ENCODE data around the gene SLC44A1.

SLC44A1 gene

DNA sequence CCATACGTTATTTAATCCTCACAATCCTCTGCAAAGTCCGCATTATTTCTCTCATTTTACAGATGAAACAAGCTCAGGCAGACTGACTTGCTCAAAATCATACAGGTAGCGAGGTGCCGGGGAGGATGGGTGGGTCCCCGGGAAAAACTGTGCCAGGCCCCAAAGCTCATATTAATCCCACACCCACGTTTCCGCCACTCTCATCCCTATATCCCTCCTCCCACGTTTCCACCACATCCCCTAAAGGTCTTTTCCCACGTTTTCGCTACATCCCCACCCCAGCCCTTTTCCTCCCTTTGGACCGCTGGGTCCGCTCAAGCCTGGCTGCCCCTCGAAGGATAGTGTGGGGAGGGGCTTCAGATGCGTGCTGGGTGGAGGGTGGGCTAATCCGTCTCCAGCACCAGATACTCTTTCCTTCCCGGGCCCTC is 202.9 kb downstream of the SLC44A1 start:
- no peaks in the 10 kb centered on the region for H3K27me3 ChIP-seq (ENCODE audit: control insufficient read depth, insufficient read depth, low read length, poor library complexity, severe bottlenecking)
- peak overlapping the region; percentile 83 for H3K4me3 ChIP-seq (ENCODE audit: insufficient read depth, low read depth, low read length)
- no peaks in the 10 kb centered on the region for H3K9me3 ChIP-seq (ENCODE audit: control insufficient read depth, low read length)
- peaks cover 3% of the 10 kb centered on the region for H3K4me1 ChIP-seq (ENCODE audit: control insufficient read depth, insufficient read depth, low read length)
- 38 to 42% methylated on average over 14 to 16 of the region's 16 CpGs for WGBS, 2 experiments
- peak overlapping the region; percentile 94 for H3K27ac ChIP-seq (ENCODE audit: insufficient read depth, low read depth, low read length, poor library complexity, severe bottlenecking)
- no peaks in the 10 kb centered on the region for H3K36me3 ChIP-seq (ENCODE audit: control insufficient read depth, insufficient read depth, low read length)

DNA sequence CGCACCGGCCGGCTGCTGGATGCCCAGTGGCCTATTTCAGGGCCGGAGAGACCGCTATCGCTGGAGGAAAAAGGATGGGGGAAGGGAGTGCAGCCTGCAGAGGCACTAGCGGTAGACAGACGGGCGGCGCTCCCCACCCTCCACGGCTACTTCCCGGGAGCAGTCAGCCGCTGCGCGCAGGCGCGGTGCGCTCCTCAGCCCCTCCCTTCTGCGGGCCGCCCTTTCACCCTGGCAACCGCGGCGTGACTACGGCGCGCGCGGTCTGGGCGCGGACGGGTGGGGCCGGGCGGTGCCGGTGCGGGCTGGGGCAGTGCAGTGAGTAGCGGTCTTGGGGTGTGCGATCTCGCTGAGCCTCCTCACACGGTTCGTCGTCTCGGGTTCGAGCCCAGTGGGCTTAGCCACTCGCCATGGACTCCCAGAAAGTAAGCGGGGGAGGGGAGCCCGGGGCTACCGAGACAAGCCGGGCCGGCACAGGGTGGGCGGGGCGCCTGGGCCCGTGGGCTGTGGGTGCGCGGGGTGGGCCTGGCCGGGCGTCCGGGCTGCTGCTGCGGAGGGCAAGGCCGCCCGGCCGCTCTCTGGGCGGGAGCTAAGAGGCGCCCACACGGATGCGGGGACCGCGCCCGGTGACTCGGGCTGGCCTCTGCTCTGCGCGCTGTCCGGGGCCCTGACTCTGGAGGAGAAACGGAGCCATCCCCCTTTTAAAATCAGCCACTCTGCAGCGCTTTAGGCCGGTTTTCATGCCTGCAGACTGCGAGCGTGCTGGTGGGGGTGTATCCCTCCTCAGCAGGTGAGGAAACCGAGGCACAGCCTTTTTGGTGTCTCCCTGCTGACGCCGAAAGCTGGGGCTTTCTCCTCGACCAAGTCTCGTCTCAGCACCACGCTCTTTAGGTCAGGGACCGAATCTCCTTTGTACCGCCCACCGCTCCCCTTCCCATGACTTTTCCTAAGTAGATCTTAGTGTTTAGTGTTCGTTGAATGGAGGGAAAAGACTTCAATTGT is 203.7 kb downstream of the SLC44A1 start, which contains the start of gene FSD1L:
Gene FSD1L (plus strand): TSS at position 221 of the 999 bp plus-strand sequence. CDS start 187 bp downstream, at position 408.
- Histone ChIP-seq H3K27me3 (ENCODE audit: control insufficient read depth, insufficient read depth, low read length, poor library complexity, severe bottlenecking) (no peaks in the 10 kb centered on the region), H3K4me3 (ENCODE audit: insufficient read depth, low read depth, low read length) (peak within 1 kb of the TSS; percentile 83), H3K4me1 (ENCODE audit: control insufficient read depth, insufficient read depth, low read length) (peaks cover 3% of the 10 kb centered on the region), H3K9me3 (ENCODE audit: control insufficient read depth, low read length) (no peaks in the 10 kb centered on the region), H3K27ac (ENCODE audit: insufficient read depth, low read depth, low read length, poor library complexity, severe bottlenecking) (peak within 1 kb of the TSS; percentile 94), H3K36me3 (ENCODE audit: control insufficient read depth, insufficient read depth, low read length) (no peaks in the 10 kb centered on the region)
- 0 to 1% methylated on average over 87 of the region's 87 CpGs for WGBS, 2 experiments

DNA sequence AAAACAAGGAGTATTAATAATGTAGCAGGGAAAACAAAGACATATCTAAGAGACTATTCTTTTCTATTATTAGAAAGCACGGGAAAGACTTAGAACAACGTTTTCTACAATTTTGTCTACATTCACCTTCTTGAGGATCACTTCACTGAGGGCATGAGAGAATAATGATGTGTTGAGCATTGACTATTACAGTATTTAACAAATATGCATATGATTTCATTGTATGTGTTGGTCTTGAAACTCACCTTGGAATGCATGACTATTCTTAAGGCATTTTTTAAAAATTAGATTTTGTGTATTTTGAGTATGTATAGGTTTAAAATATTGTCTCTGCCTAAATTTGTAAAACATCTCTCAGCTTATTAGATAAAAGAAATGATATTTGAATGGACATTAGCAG is 204.6 kb downstream of the SLC44A1 start:
- Histone ChIP-seq H3K4me1 (ENCODE audit: control insufficient read depth, insufficient read depth, low read length) (peaks cover 3% of the 10 kb centered on the region), H3K4me3 (ENCODE audit: insufficient read depth, low read depth, low read length) (peak overlapping the region; percentile 83), H3K9me3 (ENCODE audit: control insufficient read depth, low read length) (no peaks in the 10 kb centered on the region), H3K36me3 (ENCODE audit: control insufficient read depth, insufficient read depth, low read length) (no peaks in the 10 kb centered on the region), H3K27me3 (ENCODE audit: control insufficient read depth, insufficient read depth, low read length, poor library complexity, severe bottlenecking) (no peaks in the 10 kb centered on the region), H3K27ac (ENCODE audit: insufficient read depth, low read depth, low read length, poor library complexity, severe bottlenecking) (peak overlapping the region; percentile 94)
- 48% methylated on average over 2 of the region's 2 CpGs; no CpG with 5 or more reads in 1 of the 2 experiments for WGBS, 2 experiments

DNA sequence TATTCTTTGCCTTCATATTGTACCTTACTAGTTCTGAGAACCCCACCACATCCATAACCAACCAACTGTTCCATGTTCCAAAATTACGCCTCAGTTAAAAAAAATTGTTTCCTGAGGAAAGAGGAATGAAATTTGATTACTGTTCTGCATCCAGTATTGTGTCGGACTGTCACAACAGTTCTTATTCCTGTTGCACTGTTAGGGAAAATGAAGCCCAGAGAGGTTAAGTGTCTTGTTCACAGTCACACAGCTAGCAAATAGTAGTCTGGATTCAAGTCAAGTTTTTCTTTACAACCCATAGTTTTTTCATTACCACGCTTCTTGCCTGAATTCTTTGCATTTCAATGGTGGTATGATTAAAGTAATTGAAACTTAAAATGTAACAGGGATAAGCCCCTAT is 207.7 kb downstream of the SLC44A1 start:
- Histone ChIP-seq H3K4me3 (ENCODE audit: insufficient read depth, low read depth, low read length) (no peak overlapping the region), H3K27ac (ENCODE audit: insufficient read depth, low read depth, low read length, poor library complexity, severe bottlenecking) (no peak overlapping the region), H3K27me3 (ENCODE audit: control insufficient read depth, insufficient read depth, low read length, poor library complexity, severe bottlenecking) (no peaks in the 10 kb centered on the region), H3K9me3 (ENCODE audit: control insufficient read depth, low read length) (no peaks in the 10 kb centered on the region), H3K4me1 (ENCODE audit: control insufficient read depth, insufficient read depth, low read length) (peaks cover 3% of the 10 kb centered on the region), H3K36me3 (ENCODE audit: control insufficient read depth, insufficient read depth, low read length) (no peaks in the 10 kb centered on the region)
- 95 to 98% methylated on average over 2 of the region's 3 CpGs for WGBS, 2 experiments

DNA sequence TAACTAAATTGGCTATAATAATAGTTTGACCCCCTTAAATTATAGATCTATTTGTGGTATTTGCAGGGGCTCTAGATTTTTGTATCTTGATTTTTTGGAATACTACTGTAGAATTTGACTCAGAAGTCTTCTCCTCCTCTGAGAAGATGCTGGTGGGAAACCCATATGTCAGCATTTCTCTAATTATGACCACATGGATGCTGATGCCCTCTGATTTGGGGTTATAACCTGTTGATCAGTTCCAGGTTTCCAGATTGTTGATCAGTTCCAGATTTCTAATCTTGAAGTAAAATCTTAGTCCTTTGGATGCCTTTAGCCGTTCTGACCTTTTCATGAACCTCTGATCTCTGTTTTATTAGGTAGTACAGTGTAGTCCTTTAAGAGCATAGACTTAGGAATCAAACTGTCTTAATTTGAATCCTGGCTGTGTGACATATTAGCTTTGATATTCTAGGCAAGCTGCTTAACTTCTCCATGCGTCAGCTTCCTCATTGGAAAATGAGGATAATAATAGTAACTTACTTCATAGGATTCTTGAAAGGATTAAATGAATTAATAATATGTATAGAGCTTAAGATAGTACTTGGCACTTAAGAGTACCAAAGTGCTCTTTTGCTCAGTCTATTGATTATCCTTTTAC is 211.5 kb downstream of the SLC44A1 start:
- WGBS, 2 experiments = 93 to 100% methylated on average over 1 to 2 of the region's 2 CpGs
- Histone ChIP-seq H3K36me3 (ENCODE audit: control insufficient read depth, insufficient read depth, low read length) (no peaks in the 10 kb centered on the region), H3K9me3 (ENCODE audit: control insufficient read depth, low read length) (no peaks in the 10 kb centered on the region), H3K27ac (ENCODE audit: insufficient read depth, low read depth, low read length, poor library complexity, severe bottlenecking) (no peak overlapping the region), H3K4me1 (ENCODE audit: control insufficient read depth, insufficient read depth, low read length) (no peaks in the 10 kb centered on the region), H3K27me3 (ENCODE audit: control insufficient read depth, insufficient read depth, low read length, poor library complexity, severe bottlenecking) (no peaks in the 10 kb centered on the region), H3K4me3 (ENCODE audit: insufficient read depth, low read depth, low read length) (no peak overlapping the region)

DNA sequence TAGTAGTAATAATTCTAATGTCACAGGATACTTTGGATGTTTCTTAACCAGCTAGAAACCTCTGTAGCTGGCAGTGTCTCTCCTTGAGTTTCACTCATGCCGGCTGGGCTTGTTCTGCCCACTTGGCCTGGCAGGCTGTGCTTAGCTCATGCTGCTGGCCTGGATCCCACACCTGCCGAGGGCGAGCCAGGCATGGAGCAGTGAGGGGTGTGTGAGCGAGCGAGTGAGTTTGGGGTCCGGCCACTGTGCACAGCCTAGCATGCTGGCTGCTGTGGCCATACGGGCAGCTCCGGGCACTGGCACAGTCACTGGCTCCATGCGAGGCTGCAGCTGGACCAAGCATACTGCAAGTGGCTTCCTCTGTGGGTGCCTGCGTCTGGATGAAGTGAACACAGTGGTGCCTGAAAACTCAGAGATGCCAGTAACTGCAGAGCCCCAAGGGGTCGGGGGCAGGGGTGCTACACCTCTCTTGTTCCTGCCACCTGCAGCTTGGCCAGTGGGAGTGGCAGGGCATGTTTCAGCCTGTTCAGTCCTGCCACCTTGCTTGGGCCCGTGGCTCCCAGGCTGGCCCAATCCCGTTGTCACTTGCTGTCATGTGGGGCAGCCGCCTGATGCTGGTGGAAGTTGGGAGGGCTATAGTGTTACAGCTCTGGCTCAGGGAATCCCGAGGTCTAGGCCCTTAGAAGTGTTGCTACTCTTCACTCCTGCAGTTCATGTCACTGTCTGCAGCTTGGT is 213.3 kb downstream of the SLC44A1 start:
- Histone ChIP-seq H3K27me3 (ENCODE audit: control insufficient read depth, insufficient read depth, low read length, poor library complexity, severe bottlenecking) (no peaks in the 10 kb centered on the region), H3K9me3 (ENCODE audit: control insufficient read depth, low read length) (no peaks in the 10 kb centered on the region), H3K27ac (ENCODE audit: insufficient read depth, low read depth, low read length, poor library complexity, severe bottlenecking) (no peak overlapping the region), H3K4me3 (ENCODE audit: insufficient read depth, low read depth, low read length) (no peak overlapping the region), H3K36me3 (ENCODE audit: control insufficient read depth, insufficient read depth, low read length) (no peaks in the 10 kb centered on the region), H3K4me1 (ENCODE audit: control insufficient read depth, insufficient read depth, low read length) (no peaks in the 10 kb centered on the region)
- 96 to 97% methylated on average over 15 of the region's 15 CpGs for WGBS, 2 experiments

DNA sequence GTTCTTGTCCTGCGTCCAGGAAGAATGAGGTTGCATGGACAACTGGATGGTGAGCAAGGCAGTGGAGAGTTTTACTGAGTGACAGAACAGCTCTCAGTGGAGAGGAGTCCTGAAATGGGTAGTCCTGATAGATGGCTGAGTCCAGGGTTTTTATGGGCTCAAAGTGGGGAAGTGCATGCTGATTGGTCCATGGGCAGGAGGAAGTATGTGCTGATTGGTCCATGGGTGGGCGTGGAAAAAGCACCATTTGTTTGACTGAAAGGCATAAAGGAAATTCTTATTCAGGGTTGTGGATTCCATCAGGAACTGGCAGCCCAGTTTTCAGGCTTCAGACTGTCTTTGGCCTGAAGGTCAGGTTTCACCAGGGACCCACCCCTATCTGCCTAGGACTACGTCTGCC is 214.0 kb downstream of the SLC44A1 start:
- no peaks in the 10 kb centered on the region for H3K36me3 ChIP-seq (ENCODE audit: control insufficient read depth, insufficient read depth, low read length)
- no peak overlapping the region for H3K4me3 ChIP-seq (ENCODE audit: insufficient read depth, low read depth, low read length)
- H3K9me3 ChIP-seq (ENCODE audit: control insufficient read depth, low read length) = no peaks in the 10 kb centered on the region
- 96 to 97% methylated on average over 3 of the region's 3 CpGs for WGBS, 2 experiments
- no peaks in the 10 kb centered on the region for H3K4me1 ChIP-seq (ENCODE audit: control insufficient read depth, insufficient read depth, low read length)
- H3K27ac ChIP-seq (ENCODE audit: insufficient read depth, low read depth, low read length, poor library complexity, severe bottlenecking) = no peak overlapping the region
- no peaks in the 10 kb centered on the region for H3K27me3 ChIP-seq (ENCODE audit: control insufficient read depth, insufficient read depth, low read length, poor library complexity, severe bottlenecking)

DNA sequence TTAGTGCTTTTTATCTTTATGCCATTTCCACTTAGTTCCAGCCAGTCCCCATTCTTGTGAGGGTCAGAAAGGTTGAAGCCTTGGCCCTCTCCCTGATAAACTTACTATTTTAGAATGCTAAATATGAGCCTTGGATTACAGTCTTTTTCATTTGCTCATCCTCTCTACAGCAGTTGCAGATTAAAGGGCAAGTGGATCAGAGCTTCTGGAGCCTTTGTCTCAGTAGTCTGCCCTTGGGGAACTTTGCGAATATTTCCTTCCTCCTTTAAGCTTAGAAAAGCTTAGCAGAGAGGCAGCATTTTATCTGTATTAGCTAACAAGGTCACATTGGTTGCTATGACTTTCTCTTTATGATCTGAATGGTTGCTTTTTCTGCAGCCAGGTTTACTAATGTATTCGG is 214.9 kb downstream of the SLC44A1 start:
- H3K9me3 ChIP-seq (ENCODE audit: control insufficient read depth, low read length) = no peaks in the 10 kb centered on the region
- H3K4me3 ChIP-seq (ENCODE audit: insufficient read depth, low read depth, low read length) = no peak overlapping the region
- no peaks in the 10 kb centered on the region for H3K27me3 ChIP-seq (ENCODE audit: control insufficient read depth, insufficient read depth, low read length, poor library complexity, severe bottlenecking)
- 91 to 94% methylated on average over 2 of the region's 2 CpGs for WGBS, 2 experiments
- H3K27ac ChIP-seq (ENCODE audit: insufficient read depth, low read depth, low read length, poor library complexity, severe bottlenecking) = no peak overlapping the region
- no peaks in the 10 kb centered on the region for H3K4me1 ChIP-seq (ENCODE audit: control insufficient read depth, insufficient read depth, low read length)
- no peaks in the 10 kb centered on the region for H3K36me3 ChIP-seq (ENCODE audit: control insufficient read depth, insufficient read depth, low read length)

DNA sequence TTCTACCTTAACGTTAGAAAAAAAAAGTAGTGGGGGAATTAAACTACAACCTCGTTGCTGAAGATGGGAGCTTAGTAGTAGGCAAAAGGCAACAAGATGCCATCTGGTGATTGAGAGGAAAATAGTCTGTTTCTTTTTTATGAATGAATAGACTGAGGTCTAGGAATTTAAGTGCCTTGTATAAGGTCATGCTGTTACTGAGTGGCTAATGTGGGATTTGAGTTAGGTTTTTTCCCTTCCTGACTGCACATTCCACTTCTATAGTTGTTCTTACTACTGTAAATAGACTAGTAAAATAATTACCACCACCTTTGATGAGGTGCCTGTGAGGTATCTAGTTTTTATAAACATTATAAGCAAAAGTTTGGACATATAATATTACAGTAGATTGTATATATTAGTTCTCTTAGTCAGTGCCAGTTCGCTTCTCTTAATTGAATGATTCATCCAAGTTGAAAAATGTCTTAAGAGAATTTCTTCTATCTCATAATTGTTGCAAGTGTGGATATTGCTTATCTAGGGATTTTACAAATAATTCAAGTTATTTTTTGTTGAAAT is 222.5 kb downstream of the SLC44A1 start:
- Histone ChIP-seq H3K27me3 (ENCODE audit: control insufficient read depth, insufficient read depth, low read length, poor library complexity, severe bottlenecking) (no peaks in the 10 kb centered on the region), H3K36me3 (ENCODE audit: control insufficient read depth, insufficient read depth, low read length) (peaks cover 32% of the 10 kb centered on the region), H3K4me1 (ENCODE audit: control insufficient read depth, insufficient read depth, low read length) (no peaks in the 10 kb centered on the region), H3K9me3 (ENCODE audit: control insufficient read depth, low read length) (no peaks in the 10 kb centered on the region), H3K4me3 (ENCODE audit: insufficient read depth, low read depth, low read length) (no peak overlapping the region), H3K27ac (ENCODE audit: insufficient read depth, low read depth, low read length, poor library complexity, severe bottlenecking) (no peak overlapping the region)
- WGBS, 2 experiments = 86 to 90% methylated on average over 3 of the region's 3 CpGs

Measured in ectodermal cell (in vitro differentiated cells).